ENCODE measurements around the gene C16orf87.

The C16orf87 gene

GRCh38 chr16:46852130-46852529, 21.1 kb upstream of the C16orf87 start:
- Mint-ChIP-seq H3K9me3 (no peaks in the 10 kb centered on the region), H3K4me3 (no peak overlapping the region), H3K27ac (no peak overlapping the region), H3K27me3 (peaks cover 6% of the 10 kb centered on the region), H3K4me1 (ENCODE audit: low read depth) (no peaks in the 10 kb centered on the region), H3K36me3 (ENCODE audit: low read depth) (no peaks in the 10 kb centered on the region)

DNA sequence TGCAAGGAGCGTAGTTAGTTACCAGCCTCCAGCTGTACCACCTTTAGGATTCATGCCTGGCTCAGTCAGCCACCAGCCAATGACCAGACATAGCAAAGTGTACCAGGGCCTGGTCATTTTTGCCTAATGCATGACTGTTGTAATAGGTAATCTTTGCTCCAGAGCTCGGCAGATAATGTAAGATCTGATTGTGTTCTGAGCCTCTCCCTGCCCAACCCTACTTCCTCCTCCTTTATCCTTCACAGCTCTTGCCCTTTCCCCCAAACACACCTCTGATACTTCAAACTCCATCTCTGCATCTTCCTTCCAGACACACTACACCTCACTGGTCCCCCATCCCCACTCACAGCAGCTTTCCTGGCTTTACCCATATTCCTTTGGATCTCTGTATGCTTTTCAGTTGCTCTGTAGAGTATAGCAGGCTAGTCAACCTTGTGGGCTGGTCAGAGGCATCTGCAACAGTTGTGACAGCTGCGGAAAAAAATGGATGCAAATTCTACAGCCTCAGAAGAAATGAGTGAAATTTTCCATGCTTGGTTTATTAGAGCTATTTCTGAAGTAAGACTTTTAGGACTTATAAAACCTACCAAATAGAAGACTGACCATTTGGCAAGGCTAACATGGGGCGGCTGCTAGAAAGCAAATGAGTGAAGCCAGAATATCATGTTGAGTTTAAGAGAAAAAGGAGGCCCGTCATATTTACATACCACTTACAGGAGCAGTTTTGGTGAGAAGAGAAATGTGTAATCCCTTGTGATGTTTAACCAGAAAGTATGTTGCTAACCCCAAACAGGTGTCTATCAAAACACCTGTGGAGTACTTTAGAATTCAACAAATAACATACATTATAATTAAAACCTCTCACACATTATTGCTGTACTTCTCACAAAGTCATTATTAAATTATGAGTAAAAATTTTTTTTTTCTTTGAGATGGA, 19.9 kb upstream of the C16orf87 start:
- no peak overlapping the region for H3K4me3 Mint-ChIP-seq
- no peaks in the 10 kb centered on the region for H3K36me3 Mint-ChIP-seq (ENCODE audit: low read depth)
- H3K4me1 Mint-ChIP-seq (ENCODE audit: low read depth): no peaks in the 10 kb centered on the region
- peaks cover 11% of the 10 kb centered on the region for H3K27me3 Mint-ChIP-seq
- no peak overlapping the region for H3K27ac Mint-ChIP-seq
- no peaks in the 10 kb centered on the region for H3K9me3 Mint-ChIP-seq

DNA sequence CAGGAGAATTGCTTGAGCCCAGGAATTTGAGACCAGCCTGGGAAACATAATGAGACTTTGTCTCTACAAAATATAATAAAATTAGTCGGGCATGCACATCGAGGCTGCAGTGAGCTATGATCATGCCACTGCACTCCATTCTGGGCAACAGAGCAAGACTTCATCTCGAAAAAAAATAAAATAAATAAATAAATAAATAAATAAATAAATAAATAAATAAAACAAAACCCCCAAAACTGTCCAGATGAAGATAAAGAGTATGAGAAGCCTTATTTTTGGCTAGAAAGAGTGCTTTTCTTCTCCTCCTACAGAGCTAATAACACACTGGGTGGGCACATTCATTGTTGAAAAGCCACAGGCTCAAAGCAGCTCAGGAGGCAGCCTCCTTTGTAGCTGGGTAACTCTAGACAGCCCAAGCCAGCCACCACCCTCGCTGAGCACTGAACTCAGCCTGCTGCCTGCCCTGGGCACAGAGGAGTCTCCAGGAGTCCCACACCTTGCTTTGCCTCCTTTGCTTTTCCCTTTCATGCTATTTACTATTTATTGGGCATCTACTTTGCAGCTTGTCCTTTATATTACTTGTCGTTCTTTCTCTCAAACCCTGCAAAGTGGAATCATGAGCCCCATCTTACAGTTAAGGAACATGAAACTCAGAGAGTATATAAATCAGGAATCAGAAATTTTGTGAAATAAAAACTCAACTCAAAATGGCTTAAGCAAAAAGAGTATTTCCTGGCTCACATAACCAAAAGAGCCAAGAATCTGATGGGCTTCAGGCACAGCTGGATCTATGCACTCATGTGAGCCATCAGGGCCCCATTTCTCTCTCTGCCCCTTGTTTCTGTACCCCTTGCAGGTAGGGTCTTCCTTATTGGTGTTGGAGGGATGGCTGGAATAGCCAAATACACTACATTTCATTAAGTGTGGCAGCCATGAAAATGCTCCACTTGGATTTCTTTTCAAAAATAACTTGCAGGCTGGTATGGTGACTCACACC, 18.1 kb upstream of the C16orf87 start:
- H3K36me3 Mint-ChIP-seq (ENCODE audit: low read depth): no peaks in the 10 kb centered on the region
- no peak overlapping the region for H3K27ac Mint-ChIP-seq
- H3K4me1 Mint-ChIP-seq (ENCODE audit: low read depth): no peaks in the 10 kb centered on the region
- peaks cover 19% of the 10 kb centered on the region for H3K27me3 Mint-ChIP-seq
- no peaks in the 10 kb centered on the region for H3K9me3 Mint-ChIP-seq
- H3K4me3 Mint-ChIP-seq: no peak overlapping the region

DNA sequence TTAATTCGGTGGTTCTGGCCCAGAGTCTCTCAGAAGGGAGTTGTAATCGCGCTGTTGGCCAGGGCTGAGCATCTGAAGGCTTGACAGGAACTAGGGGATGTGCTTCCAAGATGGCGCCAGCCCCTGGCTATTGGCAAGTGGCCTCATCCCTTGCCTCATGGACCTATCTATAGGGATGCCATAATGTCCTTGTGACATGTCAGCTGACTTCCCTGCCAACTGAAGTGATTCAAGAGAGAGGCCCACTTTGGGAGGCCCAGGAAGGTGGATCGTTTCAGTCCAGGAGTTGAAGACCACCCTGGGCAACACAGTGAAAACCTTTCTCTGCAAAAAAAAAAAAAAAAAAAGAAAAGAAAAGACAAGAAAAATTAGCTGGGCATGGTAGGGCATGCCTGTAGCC, 15.0 kb upstream of the C16orf87 start:
- Mint-ChIP-seq H3K4me1 (ENCODE audit: low read depth) (no peaks in the 10 kb centered on the region), H3K4me3 (no peak overlapping the region), H3K27ac (no peak overlapping the region), H3K36me3 (ENCODE audit: low read depth) (no peaks in the 10 kb centered on the region), H3K27me3 (peaks cover 19% of the 10 kb centered on the region), H3K9me3 (no peaks in the 10 kb centered on the region)

DNA sequence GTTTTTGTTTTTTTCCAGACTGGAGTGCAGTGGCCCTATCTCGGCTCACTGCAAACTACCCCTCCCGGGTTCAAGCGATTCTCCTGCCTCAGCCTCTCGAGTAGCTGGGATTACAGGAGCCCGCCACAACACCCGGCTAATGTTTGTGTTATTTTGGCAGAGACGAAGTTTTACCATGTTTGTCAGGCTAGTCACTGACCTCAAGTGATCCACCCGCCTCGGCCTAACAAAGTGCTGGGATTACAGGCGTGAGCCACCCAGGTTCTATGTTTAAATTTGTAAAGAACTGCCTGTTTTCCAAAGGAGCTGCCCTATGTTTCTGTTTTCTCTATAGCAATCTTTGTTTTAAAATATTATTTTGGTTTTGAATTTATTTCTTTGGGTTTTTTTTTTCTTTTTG, 13.8 kb upstream of the C16orf87 start:
- Mint-ChIP-seq H3K27ac (no peak overlapping the region), H3K36me3 (ENCODE audit: low read depth) (no peaks in the 10 kb centered on the region), H3K9me3 (no peaks in the 10 kb centered on the region), H3K4me1 (ENCODE audit: low read depth) (no peaks in the 10 kb centered on the region), H3K4me3 (no peak overlapping the region), H3K27me3 (peaks cover 19% of the 10 kb centered on the region)

DNA sequence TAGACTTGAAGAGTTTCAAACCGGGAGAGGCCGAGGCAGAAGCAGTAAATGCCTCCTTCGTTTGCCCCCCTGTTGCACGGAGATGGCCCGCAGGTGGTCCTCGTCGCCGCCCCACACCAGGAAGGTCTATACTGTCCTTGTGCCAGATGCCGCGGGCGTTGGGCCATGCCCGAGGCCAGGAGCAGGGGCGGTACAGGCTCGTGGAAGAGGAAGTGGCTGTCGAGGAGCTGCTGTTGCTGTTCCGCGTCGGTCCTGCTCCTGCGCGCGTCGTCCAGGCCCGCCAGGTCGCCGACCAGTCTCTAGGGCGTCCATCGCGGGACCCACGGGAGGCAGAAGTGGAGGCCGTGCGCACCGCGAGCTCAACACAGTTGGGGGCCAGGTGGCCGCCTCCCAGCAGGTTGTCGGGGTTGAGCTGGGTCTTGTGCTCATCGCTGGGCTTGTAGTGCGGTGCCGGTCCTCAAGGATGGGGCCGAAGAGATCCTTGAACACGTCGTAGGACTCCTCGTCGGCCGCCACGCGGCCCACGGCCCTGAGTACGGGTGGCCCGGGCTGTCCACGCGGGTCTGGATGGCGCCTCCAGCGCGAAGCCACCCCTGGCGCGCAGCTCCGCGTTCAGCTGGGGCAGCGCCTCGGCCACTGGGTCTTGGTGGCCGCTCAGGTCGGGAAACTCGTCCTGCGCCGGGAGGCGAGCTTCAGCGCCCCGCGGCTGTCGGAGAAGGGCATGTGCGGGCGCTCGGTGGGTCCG, 13.1 kb upstream of the C16orf87 start:
- Mint-ChIP-seq H3K4me1 (ENCODE audit: low read depth) (no peaks in the 10 kb centered on the region), H3K9me3 (no peaks in the 10 kb centered on the region), H3K4me3 (no peak overlapping the region), H3K27ac (no peak overlapping the region), H3K27me3 (peaks cover 19% of the 10 kb centered on the region), H3K36me3 (ENCODE audit: low read depth) (no peaks in the 10 kb centered on the region)

GRCh38 chr16:46842192-46842895, 11.4 kb upstream of the C16orf87 start:
- Mint-ChIP-seq H3K27me3 (peaks cover 15% of the 10 kb centered on the region), H3K4me1 (ENCODE audit: low read depth) (no peaks in the 10 kb centered on the region), H3K36me3 (ENCODE audit: low read depth) (no peaks in the 10 kb centered on the region), H3K27ac (no peak overlapping the region), H3K9me3 (no peaks in the 10 kb centered on the region), H3K4me3 (no peak overlapping the region)

DNA sequence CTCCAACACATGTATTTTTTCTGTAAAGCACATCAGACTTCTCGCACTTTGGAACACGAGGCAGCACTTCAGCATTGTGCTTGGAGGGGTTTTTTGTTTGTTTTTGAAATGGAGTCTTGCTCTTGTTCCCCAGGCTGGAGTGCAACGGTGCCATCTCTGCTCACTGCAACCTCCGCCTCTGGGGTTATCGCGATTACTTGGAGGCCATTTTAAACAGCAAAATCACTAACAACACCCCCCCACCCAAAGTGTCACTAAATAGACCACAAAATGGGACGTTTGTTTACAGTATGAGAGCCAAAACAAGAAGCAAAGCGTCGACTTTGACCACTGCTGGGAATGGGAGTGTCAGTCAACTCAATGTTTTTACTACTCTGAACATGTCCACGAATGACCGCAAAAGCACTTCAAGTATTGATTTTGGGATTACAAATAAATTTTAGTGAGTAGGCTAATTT, 9.0 kb upstream of the C16orf87 start:
- Mint-ChIP-seq H3K4me3 (no peak overlapping the region), H3K27me3 (peaks cover 3% of the 10 kb centered on the region), H3K36me3 (ENCODE audit: low read depth) (no peaks in the 10 kb centered on the region), H3K9me3 (no peaks in the 10 kb centered on the region), H3K4me1 (ENCODE audit: low read depth) (peaks cover 4% of the 10 kb centered on the region), H3K27ac (no peak overlapping the region)

- no peaks in the 10 kb centered on the region for H3K9me3 Mint-ChIP-seq
- no peaks in the 10 kb centered on the region for H3K36me3 Mint-ChIP-seq (ENCODE audit: low read depth)
- no peak overlapping the region for H3K27ac Mint-ChIP-seq
- H3K27me3 Mint-ChIP-seq: no peaks in the 10 kb centered on the region
- peaks cover 4% of the 10 kb centered on the region for H3K4me1 Mint-ChIP-seq (ENCODE audit: low read depth)
- no peak overlapping the region for H3K4me3 Mint-ChIP-seq
These were observed 5.9 kb upstream of the C16orf87 start for GRCh38 chr16:46836534-46837530.

DNA sequence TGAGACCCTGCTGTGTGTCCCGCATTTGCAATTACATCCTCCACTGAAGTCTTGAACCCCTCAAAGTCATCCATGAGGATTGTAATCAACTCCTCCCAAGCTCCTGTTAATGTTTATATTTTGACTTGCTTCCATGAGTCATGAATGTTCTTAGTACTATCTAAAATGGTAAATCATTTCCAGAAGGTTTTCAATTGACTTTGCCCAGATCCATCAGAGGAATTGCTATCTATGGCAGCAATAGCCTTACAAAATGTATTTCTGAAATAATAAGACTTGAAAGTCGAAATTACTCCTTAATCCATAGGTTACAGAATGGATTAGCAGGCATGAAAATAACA, 2.5 kb upstream of the C16orf87 start:
- no peak overlapping the region for H3K4me3 Mint-ChIP-seq
- no peaks in the 10 kb centered on the region for H3K27me3 Mint-ChIP-seq
- H3K36me3 Mint-ChIP-seq (ENCODE audit: low read depth): peaks cover 9% of the 10 kb centered on the region
- H3K27ac Mint-ChIP-seq: no peak overlapping the region
- peaks cover 26% of the 10 kb centered on the region for H3K4me1 Mint-ChIP-seq (ENCODE audit: low read depth)
- no peaks in the 10 kb centered on the region for H3K9me3 Mint-ChIP-seq

DNA sequence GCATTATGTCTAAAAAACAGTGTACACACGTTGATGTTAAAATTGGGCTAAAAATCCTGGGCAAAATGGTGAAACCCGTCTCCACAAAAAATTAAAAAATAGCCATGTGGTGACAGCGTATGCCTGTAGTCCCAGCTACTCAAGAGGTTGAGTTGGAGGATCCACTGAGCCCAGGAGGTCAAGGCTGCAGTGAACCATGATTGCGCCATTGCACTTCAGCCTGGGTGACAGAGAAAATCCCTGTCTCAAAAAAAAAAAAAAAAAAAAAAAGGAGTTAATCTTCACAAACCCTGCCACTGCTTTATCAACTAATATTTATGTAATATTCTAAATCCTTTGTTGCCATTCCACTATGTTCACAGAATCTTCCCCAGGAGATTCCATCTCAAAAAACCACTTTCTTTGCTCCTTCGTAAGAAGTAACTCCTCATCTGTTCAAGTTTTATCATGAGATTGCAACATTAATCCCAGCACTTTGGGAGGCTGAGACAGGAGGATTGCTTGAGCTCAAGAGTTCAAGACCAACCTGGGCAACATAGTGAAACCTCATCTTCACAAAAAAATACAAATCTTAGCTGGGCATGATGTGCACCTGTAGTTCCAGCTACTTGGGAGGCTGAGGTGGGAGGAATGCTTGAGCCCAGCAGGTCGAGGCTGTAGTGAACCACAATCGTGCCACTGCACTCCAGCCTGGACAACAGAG, 1.9 kb upstream of the C16orf87 start:
- Mint-ChIP-seq H3K4me3 (no peak overlapping the region), H3K27ac (no peak overlapping the region)

GRCh38 chr16:46830417-46830901, 521 bp downstream of the C16orf87 start:
- H3K4me3 Mint-ChIP-seq: peak overlapping the region; percentile 98
- peaks cover 13% of the 10 kb centered on the region for H3K36me3 Mint-ChIP-seq (ENCODE audit: low read depth)
- H3K9me3 Mint-ChIP-seq: no peaks in the 10 kb centered on the region
- peak overlapping the region; percentile 100 for H3K27ac Mint-ChIP-seq
- peaks cover 46% of the 10 kb centered on the region for H3K4me1 Mint-ChIP-seq (ENCODE audit: low read depth)
- no peaks in the 10 kb centered on the region for H3K27me3 Mint-ChIP-seq

More for the DNA sequence above, 1.9 kb upstream of the C16orf87 start:
- no peaks in the 10 kb centered on the region for H3K27me3 Mint-ChIP-seq
- H3K9me3 Mint-ChIP-seq: no peaks in the 10 kb centered on the region
- H3K36me3 Mint-ChIP-seq (ENCODE audit: low read depth): peaks cover 9% of the 10 kb centered on the region
- H3K4me1 Mint-ChIP-seq (ENCODE audit: low read depth): peaks cover 31% of the 10 kb centered on the region

Data from stimulated activated naive CD8-positive, alpha-beta T cell treated with anti-CD3 and anti-CD28 coated beads, Interleukin-15, Interleukin-2, amounts not matched to agents 100 ng/mL and 50 ng/mL, for 24 hours (primary cell).